ENCODE data around the gene GPRC5B. TPM values are rescaled to one million over a fixed set of nuclear protein-coding genes. Genes with fewer than 3 reads are reported as not detected.
A peak's percentile ranks its signal among the peaks of the same experiment; 100 is the strongest.

The GPRC5B gene
- polyA plus RNA-seq, 1 donor = 46.8 TPM

DNA sequence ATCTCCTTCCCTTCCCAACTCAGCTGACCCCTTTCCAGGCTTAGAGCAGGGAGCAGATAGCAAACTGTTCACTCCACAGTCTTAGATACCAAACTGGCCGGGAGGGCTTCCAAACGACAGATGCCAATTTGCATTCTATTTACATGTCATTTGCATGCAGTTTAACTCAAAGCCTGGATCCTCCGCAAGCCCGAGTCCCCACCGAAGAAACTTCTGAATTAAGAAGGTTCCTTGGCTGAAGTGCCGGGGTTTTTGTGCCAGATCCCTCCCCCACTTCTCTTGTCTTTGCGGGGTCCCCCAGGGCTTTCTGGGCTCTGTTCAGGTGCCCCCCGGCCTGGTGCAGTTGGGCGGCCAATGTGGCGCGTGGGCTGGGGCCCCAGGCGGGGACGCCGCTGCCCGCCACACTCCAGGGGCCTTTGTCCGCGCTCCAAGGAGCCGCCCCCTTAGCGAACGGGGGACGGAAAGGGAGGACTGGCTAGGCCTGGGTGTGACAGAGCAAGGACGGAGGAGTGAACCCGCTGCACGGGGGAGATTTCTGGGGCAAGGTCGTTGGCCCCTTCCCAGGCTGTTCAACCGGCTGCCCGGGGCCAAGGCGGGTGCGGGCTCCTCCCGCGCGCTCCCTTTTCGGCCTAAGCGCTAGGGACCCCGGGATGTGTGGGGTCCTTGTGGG is 1.2 kb downstream of the GPRC5B start:
- H3K4me1 ChIP-seq (ENCODE audit: control insufficient read depth, insufficient read depth, low read length) = peaks cover 25% of the 10 kb centered on the region
- no CpG with 5 or more reads among the region's 35 CpGs for WGBS (ENCODE audit: insufficient coverage, low lambda C conversion rate)
- peaks cover 4% of the 10 kb centered on the region for H3K9me3 ChIP-seq (ENCODE audit: control insufficient read depth, low read depth, low read length)
- DNase-seq = peak; percentile 38 to 75
- H3K36me3 ChIP-seq (ENCODE audit: control insufficient read depth, insufficient read depth, low read length) = peaks cover 11% of the 10 kb centered on the region
- H3K27ac ChIP-seq (ENCODE audit: low read length) = peak overlapping the region; percentile 46
- H3K4me3 ChIP-seq (ENCODE audit: low read length) = peak overlapping the region; percentile 76
- H3K27me3 ChIP-seq (ENCODE audit: control insufficient read depth, insufficient read depth, low read length) = peaks cover 9% of the 10 kb centered on the region

- Histone ChIP-seq H3K27me3 (ENCODE audit: control insufficient read depth, insufficient read depth, low read length) (peaks cover 9% of the 10 kb centered on the region), H3K27ac (ENCODE audit: low read length) (peak overlapping the region; percentile 46), H3K4me3 (ENCODE audit: low read length) (peak overlapping the region; percentile 76), H3K4me1 (ENCODE audit: control insufficient read depth, insufficient read depth, low read length) (peaks cover 25% of the 10 kb centered on the region), H3K9me3 (ENCODE audit: control insufficient read depth, low read depth, low read length) (peaks cover 4% of the 10 kb centered on the region), H3K36me3 (ENCODE audit: control insufficient read depth, insufficient read depth, low read length) (peaks cover 11% of the 10 kb centered on the region)
- no CpG with 5 or more reads among the region's 3 CpGs for WGBS (ENCODE audit: insufficient coverage, low lambda C conversion rate)
- DNase-seq = peak in 1 of 2 donors; percentile 42
Measured at GRCh38 chr16:19882646-19883045, 2.0 kb downstream of the GPRC5B start.

DNA sequence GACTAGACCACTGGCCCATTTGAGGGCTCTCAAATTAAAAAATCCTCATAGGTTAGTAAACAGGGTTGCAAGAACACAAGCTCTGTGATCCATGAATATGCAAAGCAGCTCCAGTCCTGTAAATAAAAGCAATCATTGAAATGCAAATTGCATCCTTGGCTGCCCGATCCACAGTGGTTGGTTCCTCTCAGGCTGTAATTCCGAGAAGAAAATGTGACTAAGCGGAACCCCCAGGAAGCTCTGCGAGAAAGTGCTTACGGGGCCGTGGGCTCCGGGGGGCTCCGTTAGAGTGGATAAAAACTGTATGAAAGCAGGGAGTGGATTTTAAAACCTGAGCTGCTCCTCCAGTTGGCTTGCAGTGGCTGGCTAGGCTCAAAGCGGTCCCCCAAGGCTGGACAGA is 2.5 kb downstream of the GPRC5B start:
- Histone ChIP-seq H3K27me3 (ENCODE audit: control insufficient read depth, insufficient read depth, low read length) (peaks cover 9% of the 10 kb centered on the region), H3K9me3 (ENCODE audit: control insufficient read depth, low read depth, low read length) (peaks cover 4% of the 10 kb centered on the region), H3K4me3 (ENCODE audit: low read length) (no peak overlapping the region), H3K27ac (ENCODE audit: low read length) (no peak overlapping the region), H3K36me3 (ENCODE audit: control insufficient read depth, insufficient read depth, low read length) (peaks cover 11% of the 10 kb centered on the region), H3K4me1 (ENCODE audit: control insufficient read depth, insufficient read depth, low read length) (peaks cover 25% of the 10 kb centered on the region)
- WGBS (ENCODE audit: insufficient coverage, low lambda C conversion rate) = no CpG with 5 or more reads among the region's 9 CpGs
- DNase-seq = no peak

- Histone ChIP-seq H3K36me3 (ENCODE audit: control insufficient read depth, insufficient read depth, low read length) (peaks cover 11% of the 10 kb centered on the region), H3K4me3 (ENCODE audit: low read length) (no peak overlapping the region), H3K27me3 (ENCODE audit: control insufficient read depth, insufficient read depth, low read length) (peaks cover 9% of the 10 kb centered on the region), H3K27ac (ENCODE audit: low read length) (no peak overlapping the region), H3K9me3 (ENCODE audit: control insufficient read depth, low read depth, low read length) (peaks cover 4% of the 10 kb centered on the region), H3K4me1 (ENCODE audit: control insufficient read depth, insufficient read depth, low read length) (peaks cover 25% of the 10 kb centered on the region)
- DNase-seq = no peak
- no CpG with 5 or more reads among the region's 6 CpGs for WGBS (ENCODE audit: insufficient coverage, low lambda C conversion rate)
Measured at GRCh38 chr16:19881783-19882182, 2.9 kb downstream of the GPRC5B start.

DNA sequence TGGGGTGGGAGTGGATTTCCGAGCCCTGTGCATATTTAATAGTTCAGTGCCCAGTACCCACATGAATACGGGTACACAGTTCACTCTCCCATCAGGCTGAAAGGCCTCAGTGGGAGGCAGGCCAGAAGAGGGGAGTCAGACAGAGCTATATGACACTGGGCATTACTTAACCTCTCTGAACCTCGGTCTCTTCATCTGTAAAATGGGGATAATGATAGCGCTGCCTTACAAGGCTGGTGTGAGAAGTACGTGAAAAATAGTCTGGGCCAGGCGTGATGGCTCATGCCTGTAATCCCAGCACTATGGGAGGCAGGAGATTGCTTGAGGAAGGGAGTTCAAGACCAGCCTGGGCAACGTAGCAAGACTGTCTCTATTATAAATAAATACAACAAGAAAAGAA is 3.6 kb downstream of the GPRC5B start:
- WGBS (ENCODE audit: insufficient coverage, low lambda C conversion rate) = 100% methylated on average over 1 of the region's 7 CpGs
- H3K9me3 ChIP-seq (ENCODE audit: control insufficient read depth, low read depth, low read length) = peaks cover 4% of the 10 kb centered on the region
- H3K4me3 ChIP-seq (ENCODE audit: low read length) = no peak overlapping the region
- H3K36me3 ChIP-seq (ENCODE audit: control insufficient read depth, insufficient read depth, low read length) = peaks cover 12% of the 10 kb centered on the region
- H3K27me3 ChIP-seq (ENCODE audit: control insufficient read depth, insufficient read depth, low read length) = peaks cover 9% of the 10 kb centered on the region
- peaks cover 24% of the 10 kb centered on the region for H3K4me1 ChIP-seq (ENCODE audit: control insufficient read depth, insufficient read depth, low read length)
- DNase-seq = no peak
- H3K27ac ChIP-seq (ENCODE audit: low read length) = no peak overlapping the region

DNA sequence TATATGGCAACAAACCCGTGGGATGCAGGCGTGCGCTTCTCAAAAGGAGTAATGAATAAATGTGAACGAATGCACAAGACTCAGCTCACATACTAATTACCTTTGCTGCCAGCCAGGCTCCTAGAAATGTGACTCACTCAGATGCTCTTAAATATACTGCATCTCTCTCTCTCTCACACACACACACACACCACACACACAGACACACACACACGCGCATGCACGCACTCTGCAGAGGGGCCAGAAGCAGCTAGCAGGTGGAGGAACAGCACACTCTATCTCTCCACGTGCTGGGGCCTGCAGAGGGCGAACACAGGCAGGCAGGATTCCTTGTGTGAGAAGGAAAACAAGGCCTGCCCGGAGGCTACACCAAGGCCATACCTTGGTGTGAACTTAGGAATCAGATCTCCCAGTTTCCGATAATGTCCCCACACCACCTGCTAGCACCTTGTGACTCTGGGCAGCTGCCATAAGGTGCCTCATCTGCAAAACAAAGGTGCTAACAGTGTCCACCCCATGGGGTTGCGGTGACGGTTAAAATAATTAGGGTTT is 5.3 kb downstream of the GPRC5B start:
- Histone ChIP-seq H3K9me3 (ENCODE audit: control insufficient read depth, low read depth, low read length) (peaks cover 4% of the 10 kb centered on the region), H3K4me1 (ENCODE audit: control insufficient read depth, insufficient read depth, low read length) (peaks cover 15% of the 10 kb centered on the region), H3K27ac (ENCODE audit: low read length) (peak overlapping the region; percentile 57), H3K27me3 (ENCODE audit: control insufficient read depth, insufficient read depth, low read length) (no peaks in the 10 kb centered on the region), H3K36me3 (ENCODE audit: control insufficient read depth, insufficient read depth, low read length) (peaks cover 12% of the 10 kb centered on the region), H3K4me3 (ENCODE audit: low read length) (no peak overlapping the region)
- no CpG with 5 or more reads among the region's 13 CpGs for WGBS (ENCODE audit: insufficient coverage, low lambda C conversion rate)
- peak; percentile 87 to 95 for DNase-seq

DNA sequence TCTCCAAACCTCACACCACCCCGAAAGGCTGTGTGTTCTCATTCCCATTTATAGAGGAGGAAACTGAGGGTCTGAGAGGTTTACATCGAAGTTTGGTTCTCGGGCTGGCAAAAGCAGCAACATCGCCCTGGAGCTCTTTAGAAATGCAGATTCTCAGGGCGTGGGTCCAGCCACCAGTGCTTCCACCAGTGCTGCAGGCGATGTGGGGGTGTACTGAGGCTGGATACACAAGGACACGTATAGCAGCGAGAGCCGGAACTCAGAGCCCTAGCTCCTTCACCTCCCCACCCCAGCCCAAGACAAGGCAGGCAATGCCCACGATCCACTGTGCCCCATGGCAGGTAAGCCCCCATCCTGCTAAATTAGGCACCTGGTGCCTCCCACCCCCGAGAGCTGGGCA is 5.9 kb downstream of the GPRC5B start:
- DNase-seq = no peak
- no peaks in the 10 kb centered on the region for H3K27me3 ChIP-seq (ENCODE audit: control insufficient read depth, insufficient read depth, low read length)
- no peak overlapping the region for H3K4me3 ChIP-seq (ENCODE audit: low read length)
- peak overlapping the region; percentile 54 for H3K27ac ChIP-seq (ENCODE audit: low read length)
- H3K4me1 ChIP-seq (ENCODE audit: control insufficient read depth, insufficient read depth, low read length) = peaks cover 15% of the 10 kb centered on the region
- H3K36me3 ChIP-seq (ENCODE audit: control insufficient read depth, insufficient read depth, low read length) = peaks cover 12% of the 10 kb centered on the region
- peaks cover 3% of the 10 kb centered on the region for H3K9me3 ChIP-seq (ENCODE audit: control insufficient read depth, low read depth, low read length)
- WGBS (ENCODE audit: insufficient coverage, low lambda C conversion rate) = no CpG with 5 or more reads among the region's 11 CpGs

- Histone ChIP-seq H3K4me1 (ENCODE audit: control insufficient read depth, insufficient read depth, low read length) (peaks cover 9% of the 10 kb centered on the region), H3K36me3 (ENCODE audit: control insufficient read depth, insufficient read depth, low read length) (peaks cover 26% of the 10 kb centered on the region), H3K27ac (ENCODE audit: low read length) (no peak overlapping the region), H3K9me3 (ENCODE audit: control insufficient read depth, low read depth, low read length) (no peaks in the 10 kb centered on the region), H3K4me3 (ENCODE audit: low read length) (no peak overlapping the region), H3K27me3 (ENCODE audit: control insufficient read depth, insufficient read depth, low read length) (no peaks in the 10 kb centered on the region)
- WGBS (ENCODE audit: insufficient coverage, low lambda C conversion rate) = no CpG with 5 or more reads among the region's 10 CpGs
- no peak for DNase-seq
Measured at GRCh38 chr16:19876501-19877059, 8.1 kb downstream of the GPRC5B start.

- Histone ChIP-seq H3K27ac (ENCODE audit: low read length) (no peak overlapping the region), H3K4me1 (ENCODE audit: control insufficient read depth, insufficient read depth, low read length) (peaks cover 9% of the 10 kb centered on the region), H3K4me3 (ENCODE audit: low read length) (no peak overlapping the region), H3K9me3 (ENCODE audit: control insufficient read depth, low read depth, low read length) (no peaks in the 10 kb centered on the region), H3K27me3 (ENCODE audit: control insufficient read depth, insufficient read depth, low read length) (no peaks in the 10 kb centered on the region), H3K36me3 (ENCODE audit: control insufficient read depth, insufficient read depth, low read length) (peaks cover 27% of the 10 kb centered on the region)
- no peak for DNase-seq
- no CpG with 5 or more reads among the region's 6 CpGs for WGBS (ENCODE audit: insufficient coverage, low lambda C conversion rate)
Measured at GRCh38 chr16:19875900-19876299, 8.7 kb downstream of the GPRC5B start.

DNA sequence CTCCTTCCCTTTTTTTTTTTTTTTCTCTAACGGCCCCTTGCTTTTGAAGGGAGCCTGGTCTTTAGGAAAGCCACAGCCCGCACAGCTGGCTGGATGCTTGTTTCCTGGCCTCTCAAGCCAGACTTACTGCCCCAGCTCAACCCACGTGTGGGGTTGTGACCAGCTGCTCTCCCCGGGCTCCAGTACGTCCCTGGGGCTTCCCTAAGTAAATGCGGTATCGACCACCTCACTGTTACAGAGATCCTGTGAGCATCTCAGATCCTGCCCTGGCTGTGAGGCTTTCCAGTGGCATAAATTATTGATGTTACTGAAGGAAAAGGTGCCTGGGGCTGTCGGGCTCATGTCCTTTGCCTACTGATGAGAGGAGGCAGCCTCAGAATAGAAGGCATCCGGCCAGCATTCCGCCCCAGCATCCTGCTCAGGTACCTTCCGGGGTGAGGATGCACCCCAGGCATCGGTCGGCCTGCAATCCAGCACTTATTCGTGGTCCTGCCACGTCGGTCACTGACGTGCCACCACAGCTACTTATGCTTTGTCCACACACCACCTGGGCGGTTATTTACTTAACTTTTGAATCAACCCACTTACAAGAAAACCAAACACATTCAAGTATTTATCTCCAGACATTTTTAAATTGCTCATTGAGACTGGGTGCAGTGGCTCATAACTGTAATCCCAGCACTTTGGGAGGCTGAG is 9.6 kb downstream of the GPRC5B start:
- DNase-seq = no peak
- WGBS (ENCODE audit: insufficient coverage, low lambda C conversion rate) = 92% methylated on average over 4 of the region's 18 CpGs
- Histone ChIP-seq H3K27me3 (ENCODE audit: control insufficient read depth, insufficient read depth, low read length) (no peaks in the 10 kb centered on the region), H3K27ac (ENCODE audit: low read length) (no peak overlapping the region), H3K4me3 (ENCODE audit: low read length) (no peak overlapping the region), H3K4me1 (ENCODE audit: control insufficient read depth, insufficient read depth, low read length) (peaks cover 9% of the 10 kb centered on the region), H3K9me3 (ENCODE audit: control insufficient read depth, low read depth, low read length) (no peaks in the 10 kb centered on the region), H3K36me3 (ENCODE audit: control insufficient read depth, insufficient read depth, low read length) (peaks cover 29% of the 10 kb centered on the region)

Measured in large intestine (tissue), 3 donors.